ENCODE results near the gene CPPED1. TPM values are rescaled to one million over a fixed set of nuclear protein-coding genes. Genes with fewer than 3 reads are reported as not detected.

Gene CPPED1
- total and polyA plus RNA-seq, 10 of the 15 experiments (the other 5 are each of a cell fraction or from before 2014, with no cell fraction given), result 7.1 to 39.0 (median 16.0) TPM

DNA sequence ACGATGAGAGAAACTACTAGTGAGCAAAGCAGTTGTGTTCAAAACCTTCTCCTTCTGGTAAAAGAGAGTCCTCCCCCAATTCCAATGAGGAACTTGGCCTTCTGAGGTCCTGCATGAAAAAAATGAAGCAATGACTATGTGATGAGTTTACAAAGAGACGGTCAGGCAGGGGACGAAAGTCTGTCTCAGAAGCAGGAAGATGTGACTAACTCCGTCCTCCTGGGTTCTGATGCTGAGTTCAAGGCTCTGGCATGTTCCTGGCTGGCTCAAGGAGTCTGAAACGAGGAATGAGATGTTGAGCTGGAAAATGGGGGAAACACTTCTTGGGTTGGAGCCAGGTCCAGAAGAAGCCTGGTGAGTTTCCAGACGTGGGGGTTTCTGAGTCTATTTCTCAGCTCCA is 129.6 kb downstream of the CPPED1 start (continued):
- TF ChIP-seq, protein P1, sequence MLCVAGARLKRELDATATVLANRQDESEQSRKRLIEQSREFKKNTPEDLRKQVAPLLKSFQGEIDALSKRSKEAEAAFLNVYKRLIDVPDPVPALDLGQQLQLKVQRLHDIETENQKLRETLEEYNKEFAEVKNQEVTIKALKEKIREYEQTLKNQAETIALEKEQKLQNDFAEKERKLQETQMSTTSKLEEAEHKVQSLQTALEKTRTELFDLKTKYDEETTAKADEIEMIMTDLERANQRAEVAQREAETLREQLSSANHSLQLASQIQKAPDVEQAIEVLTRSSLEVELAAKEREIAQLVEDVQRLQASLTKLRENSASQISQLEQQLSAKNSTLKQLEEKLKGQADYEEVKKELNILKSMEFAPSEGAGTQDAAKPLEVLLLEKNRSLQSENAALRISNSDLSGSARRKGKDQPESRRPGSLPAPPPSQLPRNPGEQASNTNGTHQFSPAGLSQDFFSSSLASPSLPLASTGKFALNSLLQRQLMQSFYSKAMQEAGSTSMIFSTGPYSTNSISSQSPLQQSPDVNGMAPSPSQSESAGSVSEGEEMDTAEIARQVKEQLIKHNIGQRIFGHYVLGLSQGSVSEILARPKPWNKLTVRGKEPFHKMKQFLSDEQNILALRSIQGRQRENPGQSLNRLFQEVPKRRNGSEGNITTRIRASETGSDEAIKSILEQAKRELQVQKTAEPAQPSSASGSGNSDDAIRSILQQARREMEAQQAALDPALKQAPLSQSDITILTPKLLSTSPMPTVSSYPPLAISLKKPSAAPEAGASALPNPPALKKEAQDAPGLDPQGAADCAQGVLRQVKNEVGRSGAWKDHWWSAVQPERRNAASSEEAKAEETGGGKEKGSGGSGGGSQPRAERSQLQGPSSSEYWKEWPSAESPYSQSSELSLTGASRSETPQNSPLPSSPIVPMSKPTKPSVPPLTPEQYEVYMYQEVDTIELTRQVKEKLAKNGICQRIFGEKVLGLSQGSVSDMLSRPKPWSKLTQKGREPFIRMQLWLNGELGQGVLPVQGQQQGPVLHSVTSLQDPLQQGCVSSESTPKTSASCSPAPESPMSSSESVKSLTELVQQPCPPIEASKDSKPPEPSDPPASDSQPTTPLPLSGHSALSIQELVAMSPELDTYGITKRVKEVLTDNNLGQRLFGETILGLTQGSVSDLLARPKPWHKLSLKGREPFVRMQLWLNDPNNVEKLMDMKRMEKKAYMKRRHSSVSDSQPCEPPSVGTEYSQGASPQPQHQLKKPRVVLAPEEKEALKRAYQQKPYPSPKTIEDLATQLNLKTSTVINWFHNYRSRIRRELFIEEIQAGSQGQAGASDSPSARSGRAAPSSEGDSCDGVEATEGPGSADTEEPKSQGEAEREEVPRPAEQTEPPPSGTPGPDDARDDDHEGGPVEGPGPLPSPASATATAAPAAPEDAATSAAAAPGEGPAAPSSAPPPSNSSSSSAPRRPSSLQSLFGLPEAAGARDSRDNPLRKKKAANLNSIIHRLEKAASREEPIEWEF (IDR thresholded peaks at IDR 0.05; ENCODE audit: insufficient replicate concordance, low read depth, low read length), result no peak
- TF ChIP-seq DPF2 (IDR thresholded peaks at IDR 0.05) (no peak), NR2C2 (IDR thresholded peaks at IDR 0.05; ENCODE audit: borderline replicate concordance, control insufficient read depth, insufficient read length, low read depth) (no peak), SUZ12 (IDR thresholded peaks at IDR 0.05; ENCODE audit: unreplicated experiment) (no peak)
- TF ChIP-seq, protein P2, sequence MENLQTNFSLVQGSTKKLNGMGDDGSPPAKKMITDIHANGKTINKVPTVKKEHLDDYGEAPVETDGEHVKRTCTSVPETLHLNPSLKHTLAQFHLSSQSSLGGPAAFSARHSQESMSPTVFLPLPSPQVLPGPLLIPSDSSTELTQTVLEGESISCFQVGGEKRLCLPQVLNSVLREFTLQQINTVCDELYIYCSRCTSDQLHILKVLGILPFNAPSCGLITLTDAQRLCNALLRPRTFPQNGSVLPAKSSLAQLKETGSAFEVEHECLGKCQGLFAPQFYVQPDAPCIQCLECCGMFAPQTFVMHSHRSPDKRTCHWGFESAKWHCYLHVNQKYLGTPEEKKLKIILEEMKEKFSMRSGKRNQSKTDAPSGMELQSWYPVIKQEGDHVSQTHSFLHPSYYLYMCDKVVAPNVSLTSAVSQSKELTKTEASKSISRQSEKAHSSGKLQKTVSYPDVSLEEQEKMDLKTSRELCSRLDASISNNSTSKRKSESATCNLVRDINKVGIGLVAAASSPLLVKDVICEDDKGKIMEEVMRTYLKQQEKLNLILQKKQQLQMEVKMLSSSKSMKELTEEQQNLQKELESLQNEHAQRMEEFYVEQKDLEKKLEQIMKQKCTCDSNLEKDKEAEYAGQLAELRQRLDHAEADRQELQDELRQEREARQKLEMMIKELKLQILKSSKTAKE (IDR thresholded peaks at IDR 0.05; ENCODE audit: low read depth, poor library complexity, severe bottlenecking), result no peak
- TF ChIP-seq, protein P3, sequence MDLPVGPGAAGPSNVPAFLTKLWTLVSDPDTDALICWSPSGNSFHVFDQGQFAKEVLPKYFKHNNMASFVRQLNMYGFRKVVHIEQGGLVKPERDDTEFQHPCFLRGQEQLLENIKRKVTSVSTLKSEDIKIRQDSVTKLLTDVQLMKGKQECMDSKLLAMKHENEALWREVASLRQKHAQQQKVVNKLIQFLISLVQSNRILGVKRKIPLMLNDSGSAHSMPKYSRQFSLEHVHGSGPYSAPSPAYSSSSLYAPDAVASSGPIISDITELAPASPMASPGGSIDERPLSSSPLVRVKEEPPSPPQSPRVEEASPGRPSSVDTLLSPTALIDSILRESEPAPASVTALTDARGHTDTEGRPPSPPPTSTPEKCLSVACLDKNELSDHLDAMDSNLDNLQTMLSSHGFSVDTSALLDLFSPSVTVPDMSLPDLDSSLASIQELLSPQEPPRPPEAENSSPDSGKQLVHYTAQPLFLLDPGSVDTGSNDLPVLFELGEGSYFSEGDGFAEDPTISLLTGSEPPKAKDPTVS (IDR thresholded peaks at IDR 0.05; ENCODE audit: low read depth, low read length), result no peak
